Skin epidermis (tissue), 12 donors: ENCODE results near the gene GSE1.

Source experiments
- H3K27ac ChIP-seq, 21 experiments: fragments of 200-600 bp; sonication (generic) in 11 of 21; one replicate each; pipeline ENCODE4 v1.5.0; 2020; ENCODE audit warnings: mild to moderate bottlenecking in 3 of 21, inconsistent platforms in 2 of 21, moderate library complexity in 2 of 21
- H3K4me3 ChIP-seq, 7 experiments: fragments of 200-600 bp; sonication (generic) in 2 of 7; one replicate each; pipeline ENCODE4 v1.5.0; 2020; ENCODE audit warnings: inconsistent platforms in 2 of 7, mild to moderate bottlenecking in 2 of 7, moderate library complexity in 1 of 7

The GSE1 gene

GRCh38 chr16:85638695-85639409, 25.7 kb downstream of the GSE1 start:
- Histone ChIP-seq H3K4me3 (no peak overlapping the region), H3K27ac (peak overlapping the region in 2 of 21 experiments; percentile 11 to 49)

DNA sequence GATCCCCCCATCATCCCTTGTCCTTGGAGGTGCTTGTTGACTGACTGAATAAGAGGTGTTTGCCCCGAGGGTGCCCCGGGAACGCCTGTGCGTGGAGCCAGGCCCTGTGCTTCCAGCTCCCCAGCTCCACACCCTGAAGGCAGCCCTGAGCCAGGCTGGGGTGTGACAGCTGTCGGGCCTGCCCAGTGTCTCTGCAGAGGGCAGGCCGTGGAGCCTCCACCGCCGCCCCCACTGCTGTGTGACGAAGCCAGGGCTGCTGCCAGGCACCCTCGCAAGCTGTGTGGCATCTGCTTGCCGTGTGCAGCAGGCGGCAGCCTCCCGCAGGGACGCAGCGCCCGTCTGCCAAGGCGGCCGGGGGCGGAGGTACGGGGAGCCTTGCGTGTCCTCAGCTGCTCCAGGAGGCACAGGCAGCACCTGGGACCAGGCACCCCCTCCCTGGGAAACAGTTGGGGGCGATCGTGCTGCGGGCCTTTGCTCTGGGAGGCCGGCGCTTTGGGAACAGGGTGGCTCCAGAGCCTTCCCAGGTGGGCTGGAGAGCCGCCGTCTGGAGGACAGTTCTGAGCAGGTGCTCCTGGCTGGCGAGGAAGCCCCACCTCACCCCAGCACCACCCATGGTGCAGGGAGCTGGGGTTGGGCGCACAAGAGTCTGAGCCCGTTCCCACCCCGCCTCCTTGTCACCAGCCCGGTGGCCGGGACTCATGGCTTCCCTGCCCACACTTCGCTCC, 26.6 kb downstream of the GSE1 start:
- H3K4me3 ChIP-seq: no peak overlapping the region
- peak overlapping the region in 5 of 21 experiments; percentile 11 to 49 (median 23) for H3K27ac ChIP-seq

DNA sequence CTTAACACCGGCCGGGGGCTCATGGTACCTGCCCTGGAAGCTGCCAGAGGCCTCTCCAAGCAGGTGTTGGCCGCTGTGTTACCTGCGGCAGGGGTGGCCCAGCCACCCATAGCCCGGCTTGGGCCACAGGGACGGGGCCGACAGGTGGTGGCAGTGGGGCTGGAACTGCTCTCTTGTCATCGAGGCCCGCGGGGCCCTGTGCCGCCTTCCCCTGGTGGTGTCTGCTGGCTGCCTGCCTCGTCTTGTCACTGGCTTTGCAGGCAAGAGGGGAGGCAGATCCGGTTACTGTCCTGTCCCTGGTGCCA, 27.1 kb downstream of the GSE1 start:
- Histone ChIP-seq H3K27ac (peak overlapping the region in 5 of 21 experiments; percentile 11 to 49 (median 23)), H3K4me3 (no peak overlapping the region)

DNA sequence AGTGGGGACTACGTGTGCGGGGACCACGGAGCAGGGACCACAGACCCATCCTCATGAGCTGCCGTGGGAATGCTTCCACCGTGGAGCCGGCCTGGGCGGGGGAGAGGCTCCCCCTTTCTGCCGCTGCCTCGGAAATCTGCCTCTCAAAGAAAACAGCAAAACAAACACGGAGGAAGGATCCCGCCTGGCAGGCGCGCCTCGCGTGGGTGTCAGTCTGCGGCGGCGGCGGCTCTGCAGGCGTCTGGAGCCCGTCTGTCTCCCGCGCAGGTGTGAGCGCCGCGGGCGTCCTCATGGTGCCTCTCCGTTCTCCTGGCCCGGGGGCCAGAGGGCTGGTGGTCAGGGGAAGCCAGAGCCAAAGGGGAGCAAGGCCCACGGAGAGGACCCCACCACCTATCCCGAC, 27.5 kb downstream of the GSE1 start:
- peak overlapping the region in 3 of 21 experiments; percentile 11 to 41 (median 15) for H3K27ac ChIP-seq
- no peak overlapping the region for H3K4me3 ChIP-seq

DNA sequence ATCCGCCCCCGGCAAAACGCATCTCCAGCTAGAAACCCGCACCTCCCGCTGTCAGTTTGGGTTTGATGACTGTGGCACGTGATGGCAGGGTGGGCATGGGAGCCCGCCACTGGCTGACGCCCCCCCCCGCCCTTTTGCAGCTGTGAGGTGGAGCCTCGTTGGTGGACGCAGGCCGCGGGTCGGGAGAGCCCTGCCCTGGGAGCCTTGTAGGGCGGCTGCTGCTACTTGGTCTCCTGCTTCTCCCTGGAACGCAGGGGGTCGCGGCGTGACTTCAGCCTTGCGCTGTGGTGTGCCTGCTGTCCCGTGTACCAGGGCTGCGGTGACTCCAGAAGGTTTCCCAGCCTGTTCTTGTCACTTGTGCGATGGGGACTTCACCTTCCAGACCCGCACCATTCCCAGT, 28.2 kb downstream of the GSE1 start:
- Histone ChIP-seq H3K4me3 (no peak overlapping the region), H3K27ac (peak overlapping the region in 1 of 21 experiments; percentile 49)

GRCh38 chr16:85641776-85642176, 28.7 kb downstream of the GSE1 start:
- Histone ChIP-seq H3K27ac (peak overlapping the region in 1 of 21 experiments; percentile 49), H3K4me3 (no peak overlapping the region)

GRCh38 chr16:85642762-85643358, 29.7 kb downstream of the GSE1 start:
- H3K4me3 ChIP-seq: no peak overlapping the region
- H3K27ac ChIP-seq: no peak overlapping the region

DNA sequence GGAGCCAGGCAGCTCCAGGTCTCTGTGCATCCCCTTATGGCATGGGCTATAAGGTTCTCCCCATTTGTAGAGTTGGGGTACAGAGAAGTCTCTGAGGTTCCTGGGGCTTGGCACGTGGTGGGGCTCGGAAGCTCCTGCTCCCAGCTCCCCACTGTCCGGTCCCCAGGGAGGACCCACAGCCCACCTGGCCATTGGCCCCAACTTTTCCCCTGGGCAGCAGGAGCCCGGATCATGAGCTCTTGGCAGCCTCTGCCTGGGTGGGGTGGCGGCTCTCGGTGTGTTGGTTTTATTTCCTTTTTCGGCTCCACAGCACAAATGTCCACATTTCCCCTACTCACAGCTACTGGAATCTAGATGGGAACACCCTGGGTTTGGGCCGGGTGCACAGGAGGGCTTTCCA, 30.5 kb downstream of the GSE1 start:
- Histone ChIP-seq H3K4me3 (no peak overlapping the region), H3K27ac (peak overlapping the region in 1 of 21 experiments; percentile 12)

DNA sequence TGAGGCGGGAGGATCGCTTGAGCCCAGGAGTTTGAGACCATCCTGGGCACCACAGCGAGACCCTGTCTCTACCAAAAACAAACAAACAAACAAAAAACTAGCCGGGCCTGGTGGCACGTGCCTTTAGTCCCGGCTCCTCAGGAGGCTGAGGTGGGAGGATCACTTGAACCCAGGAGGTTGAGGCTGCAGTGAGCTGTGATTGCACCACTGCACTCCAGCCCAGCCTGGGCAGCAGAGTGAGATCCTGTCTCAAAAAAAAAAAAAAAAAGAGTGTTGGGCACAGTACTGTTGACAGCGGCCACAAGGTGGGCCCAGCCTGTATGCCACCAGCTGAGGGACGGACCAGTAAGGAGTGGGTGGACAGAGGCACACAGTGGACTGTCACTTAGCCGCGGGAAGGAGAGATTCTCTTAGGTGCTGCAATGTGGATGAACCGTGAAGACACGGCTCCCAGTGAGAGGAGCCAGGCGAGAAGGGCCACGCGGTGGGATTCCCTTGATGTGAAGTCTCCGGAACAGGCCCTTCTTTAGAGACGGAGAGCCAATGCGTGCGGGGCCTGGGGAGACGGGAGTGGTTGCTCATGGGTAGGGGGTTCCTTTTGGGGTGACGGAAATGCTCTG, 31.1 kb downstream of the GSE1 start:
- Histone ChIP-seq H3K4me3 (no peak overlapping the region), H3K27ac (no peak overlapping the region)

GRCh38 chr16:85645021-85645589, 32.0 kb downstream of the GSE1 start:
- H3K27ac ChIP-seq: no peak overlapping the region
- H3K4me3 ChIP-seq: no peak overlapping the region

DNA sequence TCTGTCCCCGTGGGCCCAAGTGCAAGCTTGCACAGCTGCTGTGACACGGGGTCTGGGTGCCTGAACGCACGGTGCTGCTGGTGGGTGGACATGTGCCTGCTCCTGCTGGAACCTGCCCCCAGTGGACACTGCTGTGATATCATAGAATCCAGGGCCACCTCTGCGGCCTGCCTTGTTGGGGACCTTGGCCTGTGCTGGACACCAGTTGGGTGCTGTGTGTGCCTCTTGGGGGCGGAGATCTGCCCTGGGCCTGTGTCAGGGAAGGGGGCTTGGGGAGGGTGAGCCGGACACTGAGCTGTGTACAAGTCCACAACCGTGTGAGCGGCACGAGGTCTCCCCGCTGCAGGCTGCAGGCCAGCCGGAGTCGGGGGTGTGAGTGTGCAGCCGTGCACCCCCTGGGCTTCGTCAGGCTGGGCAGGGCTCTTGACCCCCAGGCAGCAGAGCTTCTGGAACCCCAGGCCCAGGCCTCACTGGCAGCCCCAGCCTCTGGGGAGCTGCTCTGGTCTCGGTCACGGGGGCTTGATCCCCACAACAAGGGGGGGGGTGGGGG, 33.3 kb downstream of the GSE1 start:
- H3K4me3 ChIP-seq: no peak overlapping the region
- H3K27ac ChIP-seq: no peak overlapping the region

GRCh38 chr16:85646976-85647375, 33.9 kb downstream of the GSE1 start:
- Histone ChIP-seq H3K27ac (no peak overlapping the region), H3K4me3 (no peak overlapping the region)

- Histone ChIP-seq H3K4me3 (no peak overlapping the region), H3K27ac (no peak overlapping the region)
Measured at GRCh38 chr16:85648070-85648714, 35.1 kb downstream of the GSE1 start.

DNA sequence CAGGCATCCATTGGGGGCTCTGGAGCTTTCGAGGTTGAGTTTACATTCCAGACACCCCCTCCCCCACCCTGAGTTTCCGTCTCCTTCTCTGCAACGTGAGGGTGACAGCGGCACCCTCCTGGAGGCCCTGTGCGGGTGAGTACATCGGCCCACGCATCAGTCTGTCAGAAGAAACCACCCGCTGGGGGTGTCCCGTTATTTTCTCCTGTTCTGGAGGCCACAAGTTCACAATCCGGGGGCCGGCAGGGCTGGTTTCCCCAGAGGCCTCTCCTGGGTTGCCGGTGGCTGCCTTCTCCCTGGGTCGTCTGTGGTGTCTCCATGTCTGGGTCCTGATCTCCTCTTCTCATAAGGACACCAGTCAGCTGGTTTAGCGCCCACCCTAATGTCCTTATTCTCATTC, 35.7 kb downstream of the GSE1 start:
- Histone ChIP-seq H3K27ac (no peak overlapping the region), H3K4me3 (no peak overlapping the region)

DNA sequence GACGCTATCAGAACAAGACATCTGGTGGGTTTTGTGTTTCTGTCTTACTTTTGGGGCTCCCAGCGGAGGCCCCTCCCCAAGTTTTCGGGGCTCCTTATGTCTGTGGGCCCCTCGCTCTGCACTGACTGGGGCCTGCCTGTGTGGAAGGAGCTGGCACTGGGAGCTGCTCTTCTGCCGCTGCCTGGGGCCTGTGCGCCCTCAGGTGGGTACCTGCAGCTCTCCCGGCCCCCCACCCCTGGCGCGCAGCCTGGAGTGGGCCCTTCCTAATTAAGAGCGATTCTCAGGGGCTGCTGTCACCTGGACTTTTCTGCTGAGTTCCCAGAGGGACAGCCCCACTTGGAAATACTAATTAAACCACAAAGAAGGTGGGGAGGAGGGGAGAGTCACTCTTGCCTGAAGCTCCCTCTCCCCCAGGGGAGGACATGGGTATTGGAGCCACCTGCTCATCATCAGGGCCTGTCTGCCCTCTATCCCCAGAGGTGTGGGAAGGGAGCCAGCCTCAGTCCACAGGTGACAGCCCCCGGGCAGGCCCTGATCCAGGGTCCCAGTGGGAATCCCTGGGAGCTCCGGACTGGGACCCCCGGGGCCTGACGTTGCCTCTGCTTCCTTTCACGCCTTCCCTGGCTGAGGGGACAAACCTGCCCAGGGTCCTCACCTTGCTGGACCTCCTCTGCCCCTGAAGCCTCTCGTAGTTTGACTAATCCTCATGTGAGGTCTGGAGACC, 36.5 kb downstream of the GSE1 start:
- H3K27ac ChIP-seq: no peak overlapping the region
- H3K4me3 ChIP-seq: no peak overlapping the region

DNA sequence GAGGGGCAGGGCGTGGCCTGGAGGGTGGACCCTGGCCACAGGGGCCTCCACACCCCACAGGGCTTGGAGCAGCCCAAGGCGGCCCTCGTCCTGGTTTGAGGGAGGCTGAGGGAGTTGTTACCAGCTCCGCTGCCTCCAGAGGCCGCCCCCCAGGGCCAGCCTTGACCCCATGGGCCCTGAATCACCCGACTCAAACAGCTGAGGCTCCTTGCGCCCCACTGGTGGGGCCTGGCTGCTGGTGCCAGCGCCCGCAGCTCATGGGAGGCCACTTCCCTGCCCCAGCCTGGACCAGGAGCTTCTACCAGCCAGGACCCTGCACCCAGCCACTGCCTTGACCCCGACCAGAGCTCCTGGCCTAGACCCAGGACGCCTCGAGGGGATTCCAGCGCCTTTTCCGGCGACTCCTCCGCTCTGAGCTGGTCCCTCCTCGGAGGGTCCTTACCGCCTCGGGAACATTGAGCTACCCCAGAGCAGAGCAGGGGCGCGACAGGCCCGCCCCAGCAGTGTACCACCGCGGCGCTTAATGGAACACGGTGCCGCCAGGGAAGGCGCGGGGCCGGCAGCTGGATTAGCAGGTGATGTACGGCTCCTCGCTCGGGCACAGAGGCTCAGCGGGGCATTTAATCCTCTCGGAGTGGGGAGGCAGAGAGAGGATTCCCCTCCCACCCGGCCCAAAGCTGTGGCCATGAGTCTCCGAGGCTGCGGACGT, 37.2 kb downstream of the GSE1 start:
- no peak overlapping the region for H3K27ac ChIP-seq
- H3K4me3 ChIP-seq: no peak overlapping the region

GRCh38 chr16:85650844-85651628, 37.9 kb downstream of the GSE1 start:
- peak overlapping the region in 2 of 21 experiments; percentile 6 to 28 for H3K27ac ChIP-seq
- H3K4me3 ChIP-seq: no peak overlapping the region
